Posterior vena cava (tissue), 2 donors: ENCODE results near the gene GFM1. TPM values are rescaled to one million over a fixed set of nuclear protein-coding genes. Genes with fewer than 3 reads are reported as not detected.

Source experiments
- DNase-seq: peaks from one replicate; pipeline ENCODE4 v3.0.0-alpha.2; 2020; ENCODE audit warnings: low spot score
- intact Hi-C, 2 donors: fragments of 100-400 bp; cut with DNase I; formaldehyde crosslinking; loops; one replicate each; pipeline versions ENCODE4 v1.14.1 to v1.14.2; 2022 to 2023
- total RNA-seq, 2 donors: library from RNA; stranded (reverse); fragmentation: NEBNext Ultra II Directional; extraction: Animal tissue kit (Norgen Biotek cat#: 25700); gene quantifications; one replicate each; pipeline ENCODE4 v1.2.1, GENCODE V29; 2021
- donor health status: DM: yes; HTN: yes; CAD: no.
- donor health status: DM: yes; HTN: yes; CAD: no.

GFM1 gene
- total RNA-seq, 2 donors from 2014 or later = 39.1 to 47.1 TPM

DNA sequence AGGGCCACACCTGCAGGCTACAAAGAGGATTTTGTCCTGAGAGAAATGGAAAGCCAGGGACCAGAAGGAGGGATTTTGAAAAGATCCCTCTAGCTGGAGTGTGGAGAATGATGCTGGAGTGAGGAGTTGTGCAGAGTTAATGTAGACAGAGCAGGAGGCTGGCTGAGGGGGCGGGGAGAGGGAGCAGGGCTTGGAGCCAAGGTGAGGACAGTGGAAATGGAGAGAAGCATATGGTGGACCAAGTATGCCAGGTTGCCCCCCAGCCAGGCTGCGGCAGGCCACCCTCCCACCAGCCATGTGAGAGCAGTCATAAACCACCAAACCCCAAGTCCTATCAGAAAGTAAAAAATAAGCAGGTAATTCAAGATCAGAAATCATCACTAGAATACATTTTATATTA is 73.2 kb downstream of the GFM1 start:
- intact Hi-C loops = no loop called here
- DNase-seq = no peak

DNA sequence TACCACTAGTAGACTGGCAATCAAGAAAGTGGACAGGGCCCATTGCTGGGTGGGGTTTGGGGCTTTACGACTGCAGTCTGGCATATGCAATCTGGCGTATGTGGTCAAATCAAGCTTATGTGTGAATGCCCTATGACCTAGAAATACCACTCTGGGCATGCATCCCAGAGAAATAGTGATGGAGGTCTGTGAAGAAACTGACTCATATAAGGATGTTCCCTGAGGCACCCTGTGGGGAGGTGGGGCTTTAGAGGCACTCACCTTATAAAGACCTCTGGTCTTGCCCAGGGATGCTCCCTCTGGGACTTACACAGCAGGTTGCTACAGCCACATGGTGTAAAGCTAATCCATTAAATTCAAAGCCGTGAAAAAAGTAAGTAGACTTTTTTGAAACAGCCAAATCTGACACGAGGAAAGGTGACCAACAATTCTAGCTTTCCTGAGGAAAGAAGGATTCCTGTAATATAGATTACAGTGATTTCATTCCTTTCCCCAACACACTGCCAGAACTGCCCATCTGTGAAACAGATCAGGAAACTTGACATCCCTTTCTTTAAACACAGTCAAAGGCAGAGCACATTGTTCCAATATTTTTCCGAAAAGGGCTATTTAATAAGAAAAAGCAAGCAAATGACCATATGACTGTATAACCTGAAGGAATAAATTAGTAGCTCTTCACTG is 74.3 kb downstream of the GFM1 start:
- no peak for DNase-seq
- intact Hi-C loops = no loop called here

DNA sequence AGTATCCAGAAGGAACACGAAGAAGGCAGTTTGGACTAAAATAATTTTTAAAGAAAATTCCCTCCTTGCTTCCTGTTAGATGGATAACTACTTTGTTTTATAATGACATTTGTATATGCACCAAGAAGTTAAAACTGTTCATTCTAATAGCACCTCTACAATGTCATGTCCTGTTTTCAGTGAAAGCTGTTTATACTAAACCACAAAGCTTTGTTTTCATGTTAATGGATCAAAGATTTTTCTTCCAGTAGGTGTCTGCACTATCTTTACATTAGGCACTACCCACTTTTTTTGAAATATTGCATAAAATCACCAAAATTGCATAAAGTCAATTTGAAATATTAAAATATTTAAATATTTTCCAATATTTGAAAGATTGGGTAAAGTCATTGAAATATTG is 77.8 kb downstream of the GFM1 start:
- DNase-seq = no peak

DNA sequence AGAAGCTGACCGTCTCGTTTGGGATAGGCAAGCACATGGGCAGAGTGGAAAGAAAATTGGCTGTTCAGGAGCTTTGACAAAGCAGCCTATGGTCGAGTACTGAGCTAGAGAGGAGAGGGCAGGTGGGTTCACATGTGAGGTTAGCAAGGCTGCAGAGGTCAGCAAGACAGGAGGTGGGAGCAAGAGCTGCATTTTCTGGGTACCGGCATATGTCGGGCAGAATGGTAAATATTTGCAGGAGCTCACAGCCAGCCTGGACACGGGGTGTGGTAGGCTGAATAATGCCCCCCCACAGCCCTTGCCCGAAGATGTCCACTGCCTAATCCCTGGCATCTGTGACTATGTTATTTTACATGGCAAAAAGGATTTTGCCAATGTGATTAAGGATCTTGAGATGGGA is 79.7 kb downstream of the GFM1 start:
- DNase-seq = no peak
- intact Hi-C loops = loop anchor here in 1 of 2 donors (2.0 kb wide), 1 partner anchor 59 kb away; no protein-coding TSS in a partner anchor

More for the DNA sequence above, 77.8 kb downstream of the GFM1 start:
- intact Hi-C loops = no loop called here

DNA sequence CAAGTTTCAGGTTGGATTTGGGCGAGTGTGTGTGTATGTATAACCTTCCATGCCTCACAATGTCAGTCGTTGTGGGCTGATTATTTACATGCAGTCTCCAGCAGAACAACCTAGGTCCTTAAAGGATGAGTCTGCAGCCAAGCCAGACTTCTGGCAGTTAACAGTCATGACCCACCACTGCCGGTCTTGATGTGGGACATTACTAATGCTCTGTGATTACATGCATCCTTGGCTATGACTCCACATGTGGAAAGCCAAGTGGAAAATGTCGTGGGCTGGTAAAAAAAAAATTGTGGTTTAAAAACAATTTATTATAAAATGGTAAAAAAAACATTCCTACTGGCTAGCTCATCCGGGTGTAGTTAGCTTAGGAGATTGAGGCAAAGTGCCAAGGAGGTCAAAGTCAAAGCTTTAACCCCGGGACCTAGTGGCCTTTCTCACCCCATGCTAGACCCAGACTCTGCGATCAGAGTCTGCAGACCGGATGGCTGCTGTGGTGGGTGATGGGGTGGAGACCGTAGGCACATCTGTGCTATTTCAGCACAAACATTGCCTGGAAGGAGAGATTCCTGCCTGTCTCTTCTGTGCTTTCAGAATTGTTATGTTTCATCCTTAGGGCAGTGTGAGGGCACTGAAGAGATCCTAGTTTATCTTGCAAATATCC is 81.2 kb downstream of the GFM1 start:
- intact Hi-C loops = loop anchor here in 1 of 2 donors (2.0 kb wide), 1 partner anchor 57 kb away; no protein-coding TSS in a partner anchor
- peak; percentile 86 for DNase-seq

DNA sequence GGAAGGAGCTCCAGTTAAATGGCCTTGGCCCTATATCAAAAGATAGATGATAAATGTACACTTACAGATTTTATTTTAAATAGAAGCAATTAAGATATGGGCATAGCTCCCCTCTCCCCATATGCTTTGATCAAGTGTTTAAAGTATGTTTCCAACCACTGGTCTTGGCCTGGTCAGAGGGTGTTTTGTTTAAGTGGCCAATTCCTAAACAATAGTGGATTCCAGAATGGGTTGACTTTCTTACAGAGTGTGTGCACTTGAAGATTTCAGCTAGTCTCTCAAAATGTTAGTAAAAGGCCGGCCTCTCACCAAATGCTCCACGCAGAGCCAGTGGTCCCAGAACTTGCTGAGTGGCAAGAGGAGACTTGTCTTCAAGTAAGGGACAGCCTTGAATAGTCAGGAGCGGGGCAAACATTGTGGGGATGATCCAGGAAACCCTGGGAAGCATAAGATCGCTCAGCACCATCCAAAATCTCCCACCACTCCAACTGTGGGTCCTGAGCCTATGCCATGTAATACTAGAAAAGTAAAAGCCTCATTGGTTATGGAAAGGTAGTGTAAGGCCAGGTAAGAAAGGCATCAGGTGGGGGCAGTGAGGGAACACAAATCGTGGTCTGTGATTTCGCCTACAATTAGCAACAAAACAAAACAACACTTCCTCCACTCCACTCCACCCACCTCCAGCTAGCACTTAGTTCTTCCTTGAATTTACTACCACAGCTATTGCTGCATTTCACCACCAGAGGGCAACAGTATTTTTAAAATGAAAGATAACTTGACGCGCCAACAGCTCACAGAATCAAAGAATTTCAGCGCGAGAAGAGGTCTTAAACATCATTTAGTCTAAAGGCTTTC is 83.1 kb downstream of the GFM1 start:
- intact Hi-C loops = no loop called here
- DNase-seq = no peak

DNA sequence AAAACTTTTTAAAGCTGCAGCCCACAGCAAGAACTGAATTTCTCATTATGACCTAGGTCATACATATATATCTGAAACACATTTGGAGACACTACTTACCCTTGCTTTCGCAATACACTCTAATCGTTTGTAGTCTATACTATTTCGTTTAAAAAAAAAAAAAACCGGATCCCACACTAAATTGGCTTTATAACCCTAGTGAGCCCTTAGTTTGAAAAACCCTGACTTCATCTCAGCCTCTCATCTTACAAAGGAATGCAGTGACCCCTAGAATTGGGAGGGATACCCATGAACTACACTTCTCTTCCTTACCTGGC is 83.7 kb downstream of the GFM1 start:
- no peak for DNase-seq

DNA sequence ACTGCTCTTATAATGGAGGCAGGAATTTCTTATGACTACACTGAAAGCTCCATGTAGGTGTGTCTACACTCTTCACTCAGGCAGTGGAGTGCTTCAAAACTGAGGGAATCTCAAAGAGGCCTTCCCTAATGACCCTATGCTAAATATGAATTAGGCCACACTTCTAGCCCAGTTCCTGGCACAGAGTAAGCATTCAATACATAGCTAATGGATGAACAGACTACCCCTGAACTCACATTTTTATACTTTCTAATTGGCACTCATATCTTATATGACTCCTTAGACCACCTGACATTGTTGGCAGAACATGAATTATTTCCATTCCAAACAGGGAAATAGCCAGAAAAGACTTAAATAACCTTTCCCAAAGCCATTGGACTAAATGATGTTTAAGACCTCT is 84.5 kb downstream of the GFM1 start:
- DNase-seq = no peak
- intact Hi-C loops = no loop called here

More for the DNA sequence above, 83.7 kb downstream of the GFM1 start:
- intact Hi-C loops = no loop called here

DNA sequence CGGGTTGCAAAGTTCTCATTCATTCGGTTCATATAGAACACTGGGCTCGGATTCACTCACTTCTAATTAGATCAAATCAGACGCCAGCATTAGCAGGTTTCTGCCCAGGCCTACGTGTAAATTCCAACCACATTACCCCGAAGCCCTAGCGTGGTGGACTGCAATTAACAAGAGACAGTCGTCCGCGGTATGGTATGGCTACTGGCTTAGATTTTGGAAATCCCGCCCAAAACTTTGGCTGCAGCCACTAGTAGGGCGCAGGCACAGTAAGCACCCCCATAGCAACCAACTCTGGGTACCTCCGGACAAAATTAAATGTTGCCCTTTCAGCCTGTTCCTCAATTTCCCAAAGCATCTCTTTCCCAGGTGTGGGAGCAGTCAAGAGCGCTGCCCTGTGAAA is 87.2 kb downstream of the GFM1 start:
- DNase-seq = peak; percentile 35
- intact Hi-C loops = loop anchor here in 1 of 2 donors (5.0 kb wide), 1 partner anchor 51 kb away; no protein-coding TSS in a partner anchor

DNA sequence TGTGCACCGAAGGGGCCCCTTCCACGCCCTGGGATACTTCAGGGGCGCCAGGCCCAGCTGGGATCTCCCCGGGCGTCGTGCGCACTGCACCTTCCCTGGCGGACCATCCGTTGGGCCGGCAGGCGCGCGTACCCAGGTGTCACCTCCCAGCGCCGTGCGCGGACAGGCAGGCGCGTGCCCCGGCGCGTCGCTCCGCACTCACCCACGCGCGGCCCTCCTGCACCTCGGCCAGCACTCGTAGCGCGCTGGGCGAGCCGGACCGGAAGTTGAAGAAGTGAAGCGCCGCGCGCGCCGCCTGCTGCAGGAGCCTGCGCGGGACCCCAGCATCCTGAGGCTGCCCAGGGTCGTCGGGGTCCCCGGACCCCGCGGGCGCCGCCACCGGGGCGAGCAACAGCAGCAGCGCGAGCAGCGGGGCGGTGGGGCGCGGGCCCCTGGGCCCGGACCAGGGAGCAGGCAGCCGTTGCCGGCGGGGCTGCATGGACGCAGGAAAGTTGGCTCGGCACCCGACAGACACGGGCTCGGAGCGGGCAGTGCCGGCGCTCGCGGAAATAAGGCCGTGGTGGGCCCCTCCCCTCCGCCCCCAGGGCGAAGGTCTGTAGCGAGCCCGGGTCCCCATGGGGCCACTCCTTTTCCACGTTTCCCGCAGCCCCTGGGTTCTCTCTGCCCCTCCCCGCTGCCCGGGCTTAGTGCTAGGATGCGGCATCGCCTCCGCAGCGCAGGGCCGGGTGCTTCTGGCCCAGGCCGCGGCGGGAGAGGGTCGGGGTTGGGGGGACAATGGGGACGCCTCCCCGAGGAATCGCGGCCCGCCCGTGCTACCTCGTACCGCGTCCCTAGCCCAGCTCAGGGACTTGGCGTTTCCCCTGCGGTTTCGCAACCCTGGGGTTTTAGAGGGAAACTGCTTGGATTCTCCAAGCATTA is 87.9 kb downstream of the GFM1 start, which contains the start of gene RARRES1:
Gene RARRES1, minus strand, starts transcription at position 520 of the 918 bp plus-strand sequence. Its CDS starts 42 bp downstream, at position 478.
- intact Hi-C loops = loop anchor here in 1 of 2 donors (5.0 kb wide), 1 partner anchor 50 kb away; no protein-coding TSS in a partner anchor
- DNase-seq = peak; percentile 93

DNA sequence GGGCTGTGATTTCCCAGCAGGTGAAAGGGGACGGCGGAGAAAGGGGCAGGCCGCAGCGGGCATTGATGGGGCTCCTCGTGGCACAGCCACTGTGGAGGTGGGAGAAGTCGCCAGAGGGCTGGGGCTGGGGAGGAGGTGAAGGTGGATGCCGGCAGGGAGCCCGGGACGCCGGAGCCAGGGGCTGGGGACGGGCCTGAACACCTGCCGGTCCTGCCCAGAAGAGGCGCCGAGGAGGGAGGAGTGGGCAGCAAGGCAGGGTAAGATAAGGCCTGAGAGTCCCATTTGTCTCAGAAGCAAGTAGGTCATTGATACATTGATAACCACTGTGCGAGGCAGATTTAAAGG is 88.5 kb downstream of the GFM1 start:
- intact Hi-C loops = loop anchor here in 1 of 2 donors (5.0 kb wide), 1 partner anchor 49 kb away; no protein-coding TSS in a partner anchor
- no peak for DNase-seq

DNA sequence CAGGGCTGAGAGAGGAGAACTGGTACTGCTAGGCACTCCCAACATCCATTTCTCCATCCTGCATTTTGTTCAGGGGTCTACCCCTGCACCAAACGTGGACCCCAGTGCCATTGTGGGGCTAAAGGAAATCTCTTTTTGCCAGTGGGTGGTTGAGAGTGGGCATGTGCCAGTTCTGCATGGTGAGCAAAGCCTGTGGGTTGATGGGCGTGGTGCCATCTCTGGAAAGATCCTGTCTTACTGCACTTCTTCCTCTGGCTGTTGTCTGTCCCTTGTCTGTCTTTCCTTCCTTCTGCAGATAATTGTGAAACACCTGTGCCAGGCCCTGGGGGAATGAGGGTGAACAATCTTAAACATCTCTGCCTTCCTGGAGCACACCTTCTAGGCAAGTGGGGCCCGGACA is 89.3 kb downstream of the GFM1 start:
- peak; percentile 55 for DNase-seq
- intact Hi-C loops = loop anchor here in 1 of 2 donors (5.0 kb wide), 1 partner anchor 49 kb away; no protein-coding TSS in a partner anchor

DNA sequence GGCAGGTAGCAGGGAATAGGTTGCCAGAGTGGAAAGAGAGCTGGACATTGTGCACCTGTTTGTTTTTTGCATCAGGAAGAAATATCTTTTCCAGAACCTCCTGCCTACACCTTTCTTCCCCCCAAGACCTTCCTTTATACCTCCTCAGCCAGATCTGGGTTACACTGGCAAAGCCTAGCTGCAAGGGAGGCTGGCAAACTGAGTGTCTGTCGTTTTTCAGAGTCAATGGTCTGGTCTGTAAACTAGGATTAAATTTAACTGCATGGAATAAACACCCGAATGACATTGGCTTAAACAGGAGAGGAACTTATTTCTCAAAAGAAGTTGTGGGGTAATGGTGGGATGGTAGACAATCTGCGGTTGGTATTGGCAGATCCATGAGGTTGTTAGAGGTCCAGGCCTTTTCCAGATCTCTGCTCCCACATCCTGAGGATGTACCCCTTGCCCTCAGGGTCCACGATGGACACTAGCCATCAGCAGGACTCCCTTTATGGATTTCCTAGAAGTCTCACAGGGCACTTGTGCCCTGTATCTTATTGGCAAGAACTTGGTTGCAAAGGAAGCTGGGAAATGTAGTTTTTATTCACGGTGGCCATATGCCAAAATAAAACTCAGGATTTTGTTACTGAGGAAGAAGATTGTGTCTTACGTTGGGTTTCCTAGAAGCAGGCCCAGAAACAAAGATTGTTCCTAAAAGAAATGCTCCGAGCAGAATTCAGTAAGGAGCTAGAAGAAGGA is 91.1 kb downstream of the GFM1 start:
- intact Hi-C loops = no loop called here

DNA sequence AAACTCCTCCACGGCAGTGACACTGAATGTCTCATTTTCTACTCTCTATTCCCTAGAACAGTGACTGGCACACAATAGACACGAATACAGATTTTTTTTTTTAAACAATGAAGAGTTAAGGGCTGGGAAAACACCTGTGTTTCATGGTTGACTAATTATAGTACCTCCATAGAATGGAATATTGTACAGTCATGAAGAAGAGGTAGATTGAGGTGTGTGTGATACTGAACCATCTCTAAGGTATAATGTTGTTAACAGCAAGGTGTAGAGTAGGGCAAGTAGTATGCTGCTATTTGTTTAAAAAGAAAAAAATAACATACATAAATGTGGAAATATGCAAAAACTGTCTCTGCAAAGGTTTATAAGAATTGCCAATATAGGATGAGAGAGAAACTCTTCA is 93.1 kb downstream of the GFM1 start:
- intact Hi-C loops = no loop called here
- DNase-seq = no peak

More for the DNA sequence above, 91.1 kb downstream of the GFM1 start:
- DNase-seq = peak; percentile 23

DNA sequence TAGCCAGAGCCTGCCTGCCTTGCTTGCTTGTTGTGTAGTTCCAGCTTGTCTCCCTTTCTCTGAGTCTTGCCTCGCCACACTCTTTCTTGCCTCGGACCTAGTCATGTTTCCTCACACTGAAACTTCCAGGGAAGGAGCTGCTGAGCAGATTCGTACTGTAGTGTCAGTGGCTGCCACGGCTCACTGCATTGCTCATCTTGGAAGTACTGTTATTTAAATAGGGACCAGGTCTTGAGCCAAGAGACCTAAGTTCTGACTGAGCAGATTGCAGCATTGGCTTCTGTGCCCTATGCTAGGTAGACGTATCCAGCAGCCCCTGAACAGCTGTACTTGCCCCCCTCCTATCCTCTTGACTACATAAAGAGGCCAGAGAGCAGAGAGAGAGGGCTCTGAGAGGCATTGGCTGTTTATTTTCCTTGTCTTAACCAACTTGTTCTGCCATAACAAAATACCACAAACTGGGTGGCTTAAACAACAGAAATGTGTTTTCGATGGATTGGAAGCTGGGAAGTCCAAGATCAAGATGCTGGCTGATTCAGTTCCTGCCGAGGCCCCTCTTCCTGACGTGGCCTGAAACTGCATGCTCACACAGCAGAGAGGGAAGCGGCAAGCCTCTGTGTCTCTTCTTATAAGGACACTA is 93.8 kb downstream of the GFM1 start:
- intact Hi-C loops = no loop called here
- DNase-seq = peak; percentile 60

DNA sequence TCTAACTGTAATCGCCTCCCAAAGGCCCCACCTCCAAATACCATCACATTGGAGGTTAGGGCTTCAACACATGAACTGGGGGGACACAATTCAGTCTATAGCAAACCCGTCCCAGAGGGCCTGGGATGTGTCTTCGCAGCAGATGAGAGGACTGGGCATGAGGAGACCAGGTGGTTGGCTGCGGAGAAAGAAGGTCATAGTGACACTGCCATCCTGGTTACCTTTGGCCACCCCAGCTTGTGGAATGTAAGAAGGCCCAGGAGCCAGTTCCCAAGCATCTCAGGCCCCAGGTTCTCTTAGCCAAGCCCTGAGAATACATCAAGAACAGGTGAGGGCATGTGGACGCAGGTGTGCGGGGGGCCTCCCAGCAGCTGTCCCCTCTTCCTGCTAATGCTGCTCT is 94.3 kb downstream of the GFM1 start:
- intact Hi-C loops = no loop called here
- peak; percentile 51 for DNase-seq

DNA sequence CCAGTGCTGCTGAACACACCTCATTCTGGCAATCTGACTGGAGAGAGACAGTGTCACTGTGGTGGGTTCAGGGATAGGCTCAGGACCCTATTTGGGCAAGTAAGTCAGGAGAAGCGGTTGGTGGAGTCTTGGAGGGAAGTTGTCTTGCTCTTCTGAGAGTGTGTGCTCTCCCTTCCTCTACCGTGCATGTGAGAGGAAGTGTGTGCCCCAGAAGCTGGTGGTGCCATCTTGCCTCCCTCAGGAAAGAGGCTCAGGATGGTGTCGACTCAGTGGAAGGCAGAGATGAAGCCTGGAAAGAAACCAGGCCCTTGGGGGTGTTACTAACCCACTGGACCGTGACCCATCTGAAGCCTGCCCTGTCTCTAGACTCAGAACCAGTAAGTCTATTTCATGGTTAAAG is 94.8 kb downstream of the GFM1 start:
- DNase-seq = no peak
- intact Hi-C loops = no loop called here

DNA sequence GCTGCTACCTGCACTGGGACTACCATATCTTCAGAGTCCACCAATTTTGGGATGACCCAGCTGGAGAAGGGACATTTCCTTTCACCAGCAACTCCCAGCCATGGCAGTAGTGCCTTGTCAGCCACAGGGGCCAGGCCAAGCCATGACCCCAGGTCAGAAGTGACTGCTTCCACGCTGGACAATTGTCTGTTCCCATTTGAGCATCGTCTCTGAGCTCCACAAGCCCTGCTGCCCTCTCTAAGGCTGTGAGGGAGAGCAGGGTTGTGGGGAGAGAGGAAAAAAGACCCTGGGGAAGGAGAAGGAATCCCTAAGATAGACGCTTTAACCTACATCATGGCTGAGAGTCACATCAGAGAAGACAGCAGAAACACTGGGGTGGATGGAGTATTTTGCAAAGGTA is 95.3 kb downstream of the GFM1 start:
- intact Hi-C loops = no loop called here
- DNase-seq = peak; percentile 50
